Endothelial cell of umbilical vein (primary cell): ENCODE results near the gene ATP1A3. TPM values are rescaled to one million over a fixed set of nuclear protein-coding genes. Genes with fewer than 3 reads are reported as not detected.

ENCODE experiments used
- BruUV-seq: library from RNA; stranded (reverse); fragments of 400-500 nt; replicated peaks from 2 replicates; lab custom pipeline; 2021; lab: Mats Ljungman, UMichigan
- CTCF ChIA-PET: fragments of 300-600, 350-600 bp; sonication (Branson Sonifier 250); formaldehyde crosslinking; loops from one replicate; lab custom pipeline; 2021; ENCODE audit warnings: antibody characterized with exemption, inconsistent platforms; lab: Charles Lee
- POLR2A ChIA-PET: fragments of 300-600, 350-600 bp; sonication (Branson Sonifier 250); formaldehyde crosslinking; loops from one replicate; lab custom pipeline; 2021; ENCODE audit warnings: antibody characterized with exemption, inconsistent platforms; lab: Charles Lee
- DNase-seq: peaks from one replicate; pipeline ENCODE4 v3.0.0-alpha.2; 2011; ENCODE audit warnings: low read depth, low spot score
- FAIRE-seq: peaks from 2 replicates; lab custom pipeline; 2011; peaks lifted over from hg19 to GRCh38; lab: Jason Lieb, UNC
- H2AFZ ChIP-seq: 2 replicates; pipeline ENCODE4 v1.6.0; 2012; ENCODE audit warnings: low read depth, low read length, control low read depth, inconsistent platforms
- H3K27ac ChIP-seq: 2 replicates; pipeline ENCODE4 v1.5.1; 2011; ENCODE audit warnings: low read depth, mild to moderate bottlenecking, control low read depth, low read length, moderate library complexity; ENCODE audit not compliant: insufficient read depth
- H3K27me3 ChIP-seq, 2 experiments: 2 replicates each; pipeline versions ENCODE4 v1.6.0 to v1.6.1; 2011; ENCODE audit warnings: low read length in 2 of 2, mixed read lengths in 1 of 2; ENCODE audit not compliant: control insufficient read depth in 2 of 2, insufficient read depth in 2 of 2
- H3K36me3 ChIP-seq, 2 experiments: 2 replicates in 1 of 2; 3 replicates in 1 of 2; pipeline ENCODE4 v1.5.1; 2011; ENCODE audit warnings: low read length in 2 of 2, mild to moderate bottlenecking in 1 of 2, moderate library complexity in 1 of 2; ENCODE audit not compliant: control insufficient read depth in 2 of 2, insufficient read depth in 2 of 2; ENCODE audit errors: extremely low read depth in 1 of 2
- H3K4me1 ChIP-seq: 3 replicates; pipeline ENCODE4 v1.5.1; 2011; ENCODE audit warnings: mild to moderate bottlenecking, low read length; ENCODE audit not compliant: control insufficient read depth, insufficient read depth; ENCODE audit errors: extremely low read depth
- H3K4me2 ChIP-seq: 2 replicates; pipeline ENCODE4 v1.6.1; 2011; ENCODE audit warnings: low read length, control low read depth, mixed read lengths; ENCODE audit not compliant: insufficient read depth
- H3K4me3 ChIP-seq, 3 experiments: fragments of 200-600 bp in 1 of 3; sonication (generic), shearing (Covaris generic) in 1 of 3; replicated peaks in 1 of 3; 2 replicates each; pipeline ENCODE4 v1.5.1; 2011 to 2016; ENCODE audit warnings: control low read depth in 3 of 3, low read length in 3 of 3, mild to moderate bottlenecking in 2 of 3, inconsistent platforms in 1 of 3, low read depth in 1 of 3, moderate library complexity in 1 of 3; ENCODE audit not compliant: insufficient read depth in 1 of 3
- H3K79me2 ChIP-seq: 2 replicates; pipeline ENCODE4 v1.6.0; 2012; ENCODE audit warnings: low read length, inconsistent platforms; ENCODE audit not compliant: control insufficient read depth, insufficient read depth
- H3K9ac ChIP-seq: replicated peaks from 2 replicates; pipeline ENCODE3; 2011; ENCODE audit warnings: low read length, control low read depth; ENCODE audit not compliant: insufficient read depth; ENCODE audit errors: extremely low read depth
- H3K9me1 ChIP-seq: replicated peaks from 3 replicates; pipeline ENCODE4 v1.6.0; 2011; ENCODE audit warnings: mild to moderate bottlenecking, low read length; ENCODE audit not compliant: control insufficient read depth, insufficient read depth; ENCODE audit errors: extremely low read depth
- H3K9me3 ChIP-seq: replicated peaks from 2 replicates; pipeline ENCODE4 v1.5.1; 2012; ENCODE audit warnings: low read length, inconsistent platforms; ENCODE audit not compliant: control insufficient read depth, insufficient read depth
- H4K20me1 ChIP-seq: replicated peaks from 2 replicates; pipeline ENCODE3; 2011; ENCODE audit warnings: mild to moderate bottlenecking, low read length; ENCODE audit not compliant: control insufficient read depth, insufficient read depth; ENCODE audit errors: extremely low read depth
- CTCF ChIP-seq, 2 donors: IDR thresholded peaks; 1 replicate in 1 of 2; 2 replicates in 1 of 2; pipeline ENCODE4 v1.5.1; 2011; ENCODE audit warnings: low read length in 2 of 2, mild to moderate bottlenecking in 2 of 2, moderate library complexity in 2 of 2, control low read depth in 1 of 2, inconsistent platforms in 1 of 2, low read depth in 1 of 2; ENCODE audit not compliant: insufficient read depth in 1 of 2; ENCODE audit errors: extremely low read depth in 1 of 2
- EZH2 ChIP-seq: IDR thresholded peaks from 2 replicates; pipeline ENCODE4 v1.6.1; 2012; ENCODE audit warnings: borderline replicate concordance, low read depth, mild to moderate bottlenecking, moderate library complexity, low read length, inconsistent platforms; ENCODE audit not compliant: severe bottlenecking
- JUN ChIP-seq: IDR thresholded peaks from 2 replicates; pipeline ENCODE4 v1.6.1; 2011; ENCODE audit warnings: borderline replicate concordance, low read depth; ENCODE audit not compliant: insufficient read length, insufficient read depth
- MYC ChIP-seq: IDR thresholded peaks from one replicate; pipeline ENCODE4 v1.6.1; 2011; ENCODE audit warnings: mild to moderate bottlenecking, low read depth, low read length
- POLR2AphosphoS5 ChIP-seq: IDR thresholded peaks from 2 replicates; pipeline ENCODE4 v1.6.1; 2012; ENCODE audit warnings: low read depth, mild to moderate bottlenecking, control low read depth, low read length, moderate library complexity; ENCODE audit not compliant: insufficient read depth
- dilution Hi-C: fragments of 300-500 bp; cut with MboI; formaldehyde crosslinking; loops from one replicate; pipeline ENCODE4 v1.15.0; 2019; ENCODE audit warnings: low sequenced_read_pairs; ENCODE audit not compliant: extremely low pct_ligation_motif_present
- intact Hi-C: fragments of 100-400 bp; cut with micrococcal nuclease; formaldehyde crosslinking; loops from one replicate; pipeline ENCODE4 v1.10.0; 2022
- polyA plus RNA-seq, 4 experiments: library from polyadenylated mRNA; depleted of rRNA in 3 of 4; stranded (reverse) in 3 of 4; unstranded in 1 of 4; fragments of >200 nt; gene quantifications; 2 replicates each; pipeline versions ENCODE4 v1.2.1 to v1.2.3, GENCODE V29; 2011 to 2012; ENCODE audit warnings: missing spikeins in 1 of 4
- total RNA-seq: library from RNA; stranded (reverse); gene quantifications from 2 replicates; pipeline ENCODE4 v1.2.3, GENCODE V29; 2021

The ATP1A3 gene
- total and polyA plus RNA-seq, 2 donors (not counting 3 experiments of a cell fraction or from before 2014, with no cell fraction given): 0.40 TPM; not detected in 1

- no peaks in the 10 kb centered on the region for H3K36me3 ChIP-seq
- H3K79me2 ChIP-seq: no peaks in the 10 kb centered on the region
- no peak overlapping the region for H3K4me3 ChIP-seq
- BruUV-seq: no TSS peak
- no peaks in the 10 kb centered on the region for H3K9me3 ChIP-seq
- no peak overlapping the region for H3K9ac ChIP-seq
- H3K27ac ChIP-seq: no peak overlapping the region
- DNase-seq (no peak), FAIRE-seq (no peak)
- no peaks in the 10 kb centered on the region for H3K9me1 ChIP-seq
- H2AFZ ChIP-seq: no peak overlapping the region
- ChIA-PET POLR2A (no interaction called here), CTCF (interaction anchor here (0.8 kb wide), 1 partner anchor 105 kb away, joined by 3 read pairs; no protein-coding TSS in a partner anchor)
- TF ChIP-seq MYC (no peak), EZH2 (peak; percentile 95), CTCF (IDR thresholded peaks at IDR 0.05; ENCODE audit: extremely low read depth in 1 of 2, insufficient read depth in 1 of 2, low read depth in 1 of 2, low read length in 2 of 2) (no peak), POLR2AphosphoS5 (no peak), JUN (no peak)
- dilution Hi-C loops: no loop called here
- intact Hi-C loops: no loop called here
- peaks cover 67 to 70% of the 10 kb centered on the region in 2 experiments for H3K27me3 ChIP-seq
- no peak overlapping the region for H3K4me2 ChIP-seq
- no peaks in the 10 kb centered on the region for H4K20me1 ChIP-seq
- no peaks in the 10 kb centered on the region for H3K4me1 ChIP-seq
These were observed 64.4 kb downstream of the ATP1A3 start for GRCh38 chr19:41929536-41930071.
